ENCODE data around the gene ACRBP. TPM values are rescaled to one million over a fixed set of nuclear protein-coding genes. Genes with fewer than 3 reads are reported as not detected.

The ACRBP gene
- total RNA-seq, 2 experiments from 2014 or later, result 8.0 to 8.8 TPM

- Mint-ChIP-seq H3K9me3 (no peaks in the 10 kb centered on the region), H3K36me3 (no peaks in the 10 kb centered on the region), H3K4me1 (peaks cover 32% of the 10 kb centered on the region), H3K27me3 (no peaks in the 10 kb centered on the region), H3K27ac (peak overlapping the region; percentile 18), H3K4me3 (peak overlapping the region; percentile 91)
- ATAC-seq (ENCODE audit: low read depth) (no peak), DNase-seq (no peak)
- POLR2A ChIA-PET, result interaction anchor here (1.2 to 3.0 kb wide), 3 partner anchors 13 to 58 kb away, joined by 3 to 10 read pairs (median 6); no protein-coding TSS in a partner anchor
These were observed 20.5 kb downstream of the ACRBP start for GRCh38 chr12:6626654-6627283.

- peak overlapping the region; percentile 83 for H3K27ac Mint-ChIP-seq
- H3K4me3 Mint-ChIP-seq, result peak overlapping the region; percentile 72
- H3K27me3 Mint-ChIP-seq, result no peaks in the 10 kb centered on the region
- POLR2A ChIA-PET, result interaction anchor here (1.0 to 2.1 kb wide), 6 partner anchors 8 to 157 kb away, joined by 3 to 10 read pairs (median 4); partner anchors contain the start of genes LPAR5, MLF2 and ZNF384
- H3K9me3 Mint-ChIP-seq, result no peaks in the 10 kb centered on the region
- DNase-seq (no peak), ATAC-seq (ENCODE audit: low read depth) (no peak)
- peaks cover 21% of the 10 kb centered on the region for H3K4me1 Mint-ChIP-seq
- peaks cover 8% of the 10 kb centered on the region for H3K36me3 Mint-ChIP-seq
These were observed 26.4 kb downstream of the ACRBP start for GRCh38 chr12:6620885-6621274.

GRCh38 chr12:6620137-6620884 is 26.9 kb downstream of the ACRBP start:
- peak; percentile 73 for DNase-seq
- Mint-ChIP-seq H3K27me3 (no peaks in the 10 kb centered on the region), H3K36me3 (peaks cover 8% of the 10 kb centered on the region), H3K9me3 (no peaks in the 10 kb centered on the region), H3K4me3 (peak overlapping the region; percentile 72), H3K27ac (no peak overlapping the region), H3K4me1 (peaks cover 21% of the 10 kb centered on the region)
- peak; percentile 81 for ATAC-seq (ENCODE audit: low read depth)
- POLR2A ChIA-PET, result interaction anchor here (1.0 to 2.1 kb wide), 7 partner anchors 8 to 158 kb away, joined by 3 to 10 read pairs (median 4); partner anchors contain the start of genes LPAR5, MLF2 and ZNF384

GRCh38 chr12:6618483-6619225 is 28.6 kb downstream of the ACRBP start:
- Mint-ChIP-seq H3K27me3 (no peaks in the 10 kb centered on the region), H3K4me3 (no peak overlapping the region), H3K27ac (no peak overlapping the region), H3K4me1 (peaks cover 31% of the 10 kb centered on the region), H3K36me3 (peaks cover 8% of the 10 kb centered on the region), H3K9me3 (no peaks in the 10 kb centered on the region)
- no peak for DNase-seq
- POLR2A ChIA-PET, result interaction anchor here (2.1 kb wide), 1 partner anchor 71 kb away, joined by 9 read pairs; the partner anchor contains the start of gene ZNF384
- no peak for ATAC-seq (ENCODE audit: low read depth)

- Mint-ChIP-seq H3K27me3 (no peaks in the 10 kb centered on the region), H3K4me1 (peaks cover 51% of the 10 kb centered on the region), H3K4me3 (no peak overlapping the region), H3K36me3 (peaks cover 8% of the 10 kb centered on the region), H3K27ac (peak overlapping the region; percentile 62), H3K9me3 (no peaks in the 10 kb centered on the region)
- POLR2A ChIA-PET, result interaction anchor here (0.7 to 4.3 kb wide), 6 partner anchors 15 to 108 kb away, joined by 3 to 28 read pairs (median 10); partner anchors contain the start of genes COPS7A, LPAR5 and ZNF384
- ATAC-seq (ENCODE audit: low read depth), result no peak
- no peak for DNase-seq
These were observed 31.4 kb downstream of the ACRBP start for GRCh38 chr12:6615802-6616201.

- no peak overlapping the region for H3K4me3 Mint-ChIP-seq
These were observed 32.6 kb downstream of the ACRBP start for GRCh38 chr12:6614513-6615172.

GRCh38 chr12:6613776-6614512 is 33.3 kb downstream of the ACRBP start:
- H3K36me3 Mint-ChIP-seq, result peaks cover 4% of the 10 kb centered on the region
- H3K4me1 Mint-ChIP-seq, result peaks cover 50% of the 10 kb centered on the region
- H3K4me3 Mint-ChIP-seq, result no peak overlapping the region
- DNase-seq (peak; percentile 65), ATAC-seq (ENCODE audit: low read depth) (peak; percentile 48)
- POLR2A ChIA-PET, result interaction anchor here (0.8 to 4.3 kb wide), 16 partner anchors 8 to 330 kb away, joined by 3 to 28 read pairs (median 4); partner anchors contain the start of genes C12orf57, CDCA3, COPS7A and GAPDH
- H3K27ac Mint-ChIP-seq, result peak overlapping the region; percentile 87
- no peaks in the 10 kb centered on the region for H3K27me3 Mint-ChIP-seq
- no peaks in the 10 kb centered on the region for H3K9me3 Mint-ChIP-seq

More at GRCh38 chr12:6614513-6615172, 32.6 kb downstream of the ACRBP start:
- Mint-ChIP-seq H3K4me1 (peaks cover 52% of the 10 kb centered on the region), H3K36me3 (peaks cover 6% of the 10 kb centered on the region), H3K9me3 (no peaks in the 10 kb centered on the region), H3K27ac (peak overlapping the region; percentile 87), H3K27me3 (no peaks in the 10 kb centered on the region)
- POLR2A ChIA-PET, result interaction anchor here (0.7 to 4.3 kb wide), 8 partner anchors 9 to 109 kb away, joined by 3 to 28 read pairs (median 10); partner anchors contain the start of genes COPS7A, LPAR5 and ZNF384
- ATAC-seq (ENCODE audit: low read depth) (no peak), DNase-seq (no peak)

GRCh38 chr12:6613015-6613775 is 34.0 kb downstream of the ACRBP start:
- Mint-ChIP-seq H3K27ac (peak overlapping the region; percentile 87), H3K4me1 (peaks cover 46% of the 10 kb centered on the region)
- peak; percentile 74 for DNase-seq

GRCh38 chr12:6612652-6613014 is 34.6 kb downstream of the ACRBP start:
- Mint-ChIP-seq H3K9me3 (no peaks in the 10 kb centered on the region), H3K4me1 (peaks cover 43% of the 10 kb centered on the region), H3K27ac (peak overlapping the region; percentile 87), H3K36me3 (no peaks in the 10 kb centered on the region), H3K27me3 (no peaks in the 10 kb centered on the region), H3K4me3 (peak overlapping the region; percentile 74)
- POLR2A ChIA-PET, result interaction anchor here (0.6 to 4.3 kb wide), 14 partner anchors 8 to 331 kb away, joined by 3 to 28 read pairs (median 6); partner anchors contain the start of genes C12orf57, CDCA3, COPS7A and GAPDH
- ATAC-seq (ENCODE audit: low read depth) (no peak), DNase-seq (no peak)

More at GRCh38 chr12:6613015-6613775, 34.0 kb downstream of the ACRBP start:
- peak; percentile 30 for ATAC-seq (ENCODE audit: low read depth)
- peak overlapping the region; percentile 74 for H3K4me3 Mint-ChIP-seq
- no peaks in the 10 kb centered on the region for H3K9me3 Mint-ChIP-seq
- POLR2A ChIA-PET, result interaction anchor here (0.6 to 4.3 kb wide), 20 partner anchors 8 to 330 kb away, joined by 3 to 28 read pairs (median 5); partner anchors contain the start of genes C12orf57, CDCA3, COPS7A and GAPDH
- no peaks in the 10 kb centered on the region for H3K36me3 Mint-ChIP-seq
- H3K27me3 Mint-ChIP-seq, result no peaks in the 10 kb centered on the region

GRCh38 chr12:6612247-6612646 is 35.0 kb downstream of the ACRBP start:
- DNase-seq, result peak; percentile 45
- Mint-ChIP-seq H3K27me3 (no peaks in the 10 kb centered on the region), H3K36me3 (no peaks in the 10 kb centered on the region), H3K27ac (peak overlapping the region; percentile 87), H3K4me3 (peak overlapping the region; percentile 74), H3K9me3 (no peaks in the 10 kb centered on the region), H3K4me1 (peaks cover 43% of the 10 kb centered on the region)
- no peak for ATAC-seq (ENCODE audit: low read depth)
- POLR2A ChIA-PET, result interaction anchor here (0.6 to 4.3 kb wide), 10 partner anchors 9 to 331 kb away, joined by 4 to 28 read pairs (median 8); partner anchors contain the start of genes C12orf57, CDCA3, GAPDH and LPAR5

Measured in activated naive CD8-positive, alpha-beta T cell treated with anti-CD3 and anti-CD28 coated beads, Interleukin-2, amount 10 ng/mL, durations not matched to agents 7 days and 5 days (primary cell).